Right atrium auricular region (tissue), 2 donors: ENCODE measurements around the gene C12orf56. TPM values are rescaled to one million over a fixed set of nuclear protein-coding genes. Genes with fewer than 3 reads are reported as not detected.

ENCODE experiments used
- DNase-seq: peaks from one replicate; pipeline ENCODE4 v3.0.0-alpha.2; 2019; ENCODE audit warnings: low spot score
- H3K27ac ChIP-seq, 2 donors: fragments of 200-600 bp; sonication (generic); 1 replicate in 1 of 2; 2 replicates in 1 of 2; pipeline ENCODE4 v1.5.1; 2016 to 2019
- H3K27me3 ChIP-seq, 2 donors: fragments of 200-600 bp; sonication (generic); one replicate each; pipeline versions ENCODE4 v1.5.1 to v1.6.0; 2017 to 2019
- H3K36me3 ChIP-seq: fragments of 200-600 bp; sonication (generic); one replicate; pipeline ENCODE4 v1.5.1; 2016
- H3K4me1 ChIP-seq, 2 donors: fragments of 200-600 bp; sonication (generic); one replicate each; pipeline versions ENCODE4 v1.5.1 to v1.6.0; 2017 to 2019
- H3K4me3 ChIP-seq, 2 donors: fragments of 200-600 bp; sonication (generic); 1 replicate in 1 of 2; 2 replicates in 1 of 2; pipeline ENCODE4 v1.5.1; 2017 to 2019; ENCODE audit warnings: mild to moderate bottlenecking in 1 of 2, moderate library complexity in 1 of 2
- H3K9me3 ChIP-seq, 2 donors: fragments of 200-600 bp; sonication (generic); one replicate each; pipeline ENCODE4 v1.5.1; 2019
- CTCF ChIP-seq, 2 donors: fragments of 200-600 bp; sonication (generic); IDR thresholded peaks; one replicate each; pipeline ENCODE4 v1.5.1; 2019; ENCODE audit warnings: antibody characterized with exemption in 2 of 2
- total RNA-seq, 2 donors: library from RNA; depleted of rRNA; stranded (reverse); fragments of >200 nt; gene quantifications; one replicate each; pipeline ENCODE4 v1.1.0, GENCODE V29; 2016

C12orf56 gene
- total RNA-seq, 2 donors from 2014 or later: not detected

GRCh38 chr12:64278421-64278820, 112.1 kb downstream of the C12orf56 start:
- no peaks in the 10 kb centered on the region for H3K36me3 ChIP-seq
- no peaks in the 10 kb centered on the region for H3K9me3 ChIP-seq
- no peak for DNase-seq
- H3K4me3 ChIP-seq: no peak overlapping the region
- H3K27ac ChIP-seq: no peak overlapping the region
- no peaks in the 10 kb centered on the region for H3K4me1 ChIP-seq
- no peak for TF ChIP-seq CTCF (IDR thresholded peaks at IDR 0.05)
- no peaks in the 10 kb centered on the region for H3K27me3 ChIP-seq

- Histone ChIP-seq H3K4me3 (no peak overlapping the region), H3K9me3 (no peaks in the 10 kb centered on the region), H3K36me3 (no peaks in the 10 kb centered on the region), H3K4me1 (no peaks in the 10 kb centered on the region), H3K27me3 (no peaks in the 10 kb centered on the region), H3K27ac (no peak overlapping the region)
- peak in 1 of 2 donors; percentile 49 for TF ChIP-seq CTCF (IDR thresholded peaks at IDR 0.05)
- no peak for DNase-seq
These were observed 116.8 kb downstream of the C12orf56 start for GRCh38 chr12:64273527-64274403.

- Histone ChIP-seq H3K9me3 (no peaks in the 10 kb centered on the region), H3K27me3 (no peaks in the 10 kb centered on the region), H3K27ac (no peak overlapping the region), H3K4me1 (no peaks in the 10 kb centered on the region), H3K36me3 (no peaks in the 10 kb centered on the region), H3K4me3 (no peak overlapping the region)
- no peak for DNase-seq
- TF ChIP-seq CTCF (IDR thresholded peaks at IDR 0.05): no peak
These were observed 120.1 kb downstream of the C12orf56 start for GRCh38 chr12:64270411-64270810.

GRCh38 chr12:64269161-64269560, 121.4 kb downstream of the C12orf56 start:
- Histone ChIP-seq H3K27ac (no peak overlapping the region), H3K4me1 (no peaks in the 10 kb centered on the region)
- no peak for TF ChIP-seq CTCF (IDR thresholded peaks at IDR 0.05)

GRCh38 chr12:64268409-64268808, 122.1 kb downstream of the C12orf56 start:
- TF ChIP-seq CTCF (IDR thresholded peaks at IDR 0.05): no peak
- Histone ChIP-seq H3K9me3 (no peaks in the 10 kb centered on the region), H3K27me3 (no peaks in the 10 kb centered on the region), H3K27ac (no peak overlapping the region), H3K4me3 (no peak overlapping the region), H3K36me3 (no peaks in the 10 kb centered on the region), H3K4me1 (no peaks in the 10 kb centered on the region)
- DNase-seq: no peak

More at GRCh38 chr12:64269161-64269560, 121.4 kb downstream of the C12orf56 start:
- no peak for DNase-seq
- H3K27me3 ChIP-seq: no peaks in the 10 kb centered on the region
- no peak overlapping the region for H3K4me3 ChIP-seq
- no peaks in the 10 kb centered on the region for H3K36me3 ChIP-seq
- no peaks in the 10 kb centered on the region for H3K9me3 ChIP-seq
